H1 (cell line): ENCODE results near the gene LCE3C. TPM values are rescaled to one million over a fixed set of nuclear protein-coding genes. Genes with fewer than 3 reads are reported as not detected.

Experiments
- EP300 ChIP-seq, 2 experiments: IDR thresholded peaks; 1 replicate in 1 of 2; 2 replicates in 1 of 2; pipeline ENCODE4 v1.6.1; 2011 to 2012; ENCODE audit warnings: low read depth in 2 of 2, low read length in 2 of 2, mild to moderate bottlenecking in 2 of 2, borderline replicate concordance in 1 of 2, inconsistent platforms in 1 of 2, moderate library complexity in 1 of 2
- POLR2AphosphoS5 ChIP-seq: IDR thresholded peaks from 2 replicates; pipeline ENCODE4 v1.6.1; 2011; ENCODE audit warnings: low read depth, low read length
- RXRA ChIP-seq: IDR thresholded peaks from 2 replicates; pipeline ENCODE4 v1.6.1; 2011; ENCODE audit warnings: low read depth, mild to moderate bottlenecking, low read length, moderate library complexity; ENCODE audit not compliant: insufficient read depth
- ZNF274 ChIP-seq: IDR thresholded peaks from 2 replicates; pipeline ENCODE4 v1.7.0; 2012; ENCODE audit warnings: low read length, borderline replicate concordance; ENCODE audit errors: extremely low read depth
- polyA plus RNA-seq, 7 experiments: library from polyadenylated mRNA; depleted of rRNA in 3 of 7; stranded (reverse) in 5 of 7; unstranded in 2 of 7; fragments of >200 nt in 5 of 7; fragments of 200-250 nt in 2 of 7; gene quantifications; 1 replicate in 5 of 7; 2 replicates in 1 of 7; 4 replicates in 1 of 7; pipeline versions ENCODE4 v1.2.1 to v1.2.3, GENCODE V29; 2011 to 2013; ENCODE audit warnings: missing spikeins in 2 of 7, mixed read lengths in 2 of 7
- total RNA-seq: library from RNA; stranded (reverse); fragmentation: NEBNext Ultra II Directional; extraction: Animal tissue kit (Norgen Biotek cat#: 25700); gene quantifications from 2 replicates; pipeline ENCODE4 v1.2.1, GENCODE V29; 2021

LCE3C gene
- total and polyA plus RNA-seq, 2 of the 8 experiments (the other 6 are each of a cell fraction or from before 2014, with no cell fraction given), result not detected

DNA sequence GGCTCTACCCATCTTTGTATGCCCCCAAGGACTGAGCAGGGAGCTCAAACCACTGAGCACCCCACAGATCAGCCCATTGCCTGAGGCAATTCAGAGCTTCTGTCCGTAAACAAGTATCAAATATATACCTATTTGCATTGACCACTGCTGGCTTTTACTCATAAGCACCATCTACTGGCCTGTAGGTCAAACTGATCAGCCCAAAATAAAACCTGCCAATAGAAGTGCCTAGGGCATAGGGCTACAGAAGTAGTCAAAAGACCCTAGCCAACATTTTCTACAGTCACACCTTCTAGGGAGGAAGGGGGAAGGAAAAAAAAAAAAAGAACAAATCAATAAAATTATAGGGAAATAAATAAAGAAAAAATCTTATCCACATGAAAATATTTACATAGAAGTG is 14.4 kb upstream of the LCE3C start (continued):
- TF ChIP-seq RXRA, result no peak
- no peak for TF ChIP-seq POLR2AphosphoS5
- no peak for TF ChIP-seq EP300 (IDR thresholded peaks at IDR 0.05; ENCODE audit: borderline replicate concordance in 1 of 2, low read depth in 2 of 2, low read length in 2 of 2)
- TF ChIP-seq ZNF274, result no peak
- TF ChIP-seq, all 59 proteins: peak for 0
